Measurements from ENCODE around the gene TNNI3. TPM values are rescaled to one million over a fixed set of nuclear protein-coding genes. Genes with fewer than 3 reads are reported as not detected.

The TNNI3 gene
- 7.0 to 9.0 TPM (median 8.4 TPM) in 5 replicates for total RNA-seq (2022; extraction: Qiagen RNA extraction; ENCODE audit: low read depth)

GRCh38 chr19:55157064-55157908, at the start of gene TNNI3:
Gene TNNI3, minus strand, starts transcription at chr19:55157732. Its CDS starts 143 bp downstream, at chr19:55157589.

GRCh38 chr19:55179606-55180484, 22.3 kb upstream of the TNNI3 start, which contains the start of gene SYT5:
Gene SYT5, minus strand, starts transcription at chr19:55180289. Its CDS starts 1,248 bp downstream, at chr19:55179041.

DNA sequence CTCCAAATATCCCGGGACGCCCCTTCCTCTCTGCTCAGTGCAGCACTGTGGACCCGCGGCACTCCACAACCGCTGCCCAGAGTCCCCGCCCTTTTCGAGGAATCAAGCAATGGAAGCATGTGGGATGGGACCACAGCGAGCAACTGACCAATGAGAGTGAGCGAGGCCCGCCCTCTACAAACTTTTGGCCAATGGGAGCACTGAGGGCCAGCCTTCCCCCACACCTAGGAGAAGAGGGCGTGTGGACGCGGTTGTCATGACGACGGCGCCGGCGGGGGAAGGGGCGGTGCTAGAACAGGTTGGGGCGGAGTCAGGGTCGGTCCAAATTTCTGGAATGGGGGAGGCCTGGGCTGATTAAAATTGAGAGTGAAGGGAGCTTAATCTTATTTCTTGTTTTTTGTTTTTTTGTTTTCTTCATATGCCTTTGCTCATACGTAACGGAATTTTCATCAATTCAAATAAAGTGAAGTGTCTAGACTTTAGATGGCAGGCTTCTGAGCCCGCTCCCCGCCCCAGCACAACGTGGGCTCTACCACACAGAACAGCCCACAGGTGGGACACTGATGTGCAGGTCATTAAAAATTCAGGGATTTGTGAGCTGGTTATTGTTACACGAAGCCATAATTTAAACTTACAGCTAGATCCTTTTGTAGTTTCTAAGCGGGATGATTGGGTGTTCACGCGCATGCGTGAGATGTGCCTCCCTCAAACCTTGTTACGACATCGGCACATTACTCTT, 9.2 kb upstream of the TNNI3 start, which contains the start of gene DNAAF3:
Gene DNAAF3, minus strand, starts transcription at position 84 of the 739 bp plus-strand sequence. CDS start 200 bp downstream, outside the sequence.

DNA sequence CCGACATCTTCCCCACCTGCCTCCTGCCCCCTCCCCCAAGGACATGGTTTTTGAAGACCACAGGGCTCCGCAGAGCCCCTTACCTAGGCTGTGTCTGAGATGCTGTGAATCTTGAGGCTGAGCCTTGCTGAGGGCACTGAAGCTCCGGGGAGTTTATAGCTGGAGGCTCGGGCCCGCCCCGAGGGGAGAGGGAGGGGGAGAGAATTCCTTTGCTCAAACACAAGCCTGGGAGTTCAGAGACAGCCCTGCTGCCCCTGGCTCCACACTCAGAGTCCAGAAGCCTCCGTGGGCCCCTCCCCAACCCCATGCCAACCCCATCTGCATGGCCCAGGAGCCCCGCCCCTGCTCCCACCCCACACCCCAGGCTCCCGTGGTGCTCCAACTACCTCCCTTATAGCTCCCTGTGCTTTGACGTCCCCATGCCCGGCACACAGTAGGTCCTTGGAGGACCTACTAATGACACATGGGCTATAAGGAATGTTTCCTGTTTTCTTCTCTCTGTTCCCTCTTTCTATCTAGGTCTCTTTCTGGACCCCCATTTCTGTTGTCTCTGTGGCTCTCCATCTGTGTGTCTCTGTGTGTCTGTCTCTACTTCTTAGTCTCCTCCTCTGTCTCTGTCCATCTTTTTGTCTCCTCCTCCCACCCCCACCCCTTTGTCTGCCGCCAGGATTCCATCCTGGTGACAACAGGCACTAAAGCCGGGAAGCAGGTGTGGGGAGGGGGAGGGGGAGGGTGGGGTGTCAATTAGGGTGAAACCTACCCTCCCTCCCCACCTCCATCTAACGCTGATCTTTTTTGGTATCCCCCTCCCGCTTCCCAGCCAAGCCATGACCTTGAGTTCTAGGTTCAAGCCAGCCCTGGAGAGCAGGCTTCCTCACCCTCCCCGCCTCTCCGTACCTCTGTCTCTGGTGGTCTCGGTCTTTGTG, 8.2 kb downstream of the TNNI3 start, which contains the start of gene TNNT1:
Gene TNNT1, minus strand, starts transcription at position 129 of the 926 bp plus-strand sequence. CDS start 2,049 bp downstream, outside the sequence.

DNA sequence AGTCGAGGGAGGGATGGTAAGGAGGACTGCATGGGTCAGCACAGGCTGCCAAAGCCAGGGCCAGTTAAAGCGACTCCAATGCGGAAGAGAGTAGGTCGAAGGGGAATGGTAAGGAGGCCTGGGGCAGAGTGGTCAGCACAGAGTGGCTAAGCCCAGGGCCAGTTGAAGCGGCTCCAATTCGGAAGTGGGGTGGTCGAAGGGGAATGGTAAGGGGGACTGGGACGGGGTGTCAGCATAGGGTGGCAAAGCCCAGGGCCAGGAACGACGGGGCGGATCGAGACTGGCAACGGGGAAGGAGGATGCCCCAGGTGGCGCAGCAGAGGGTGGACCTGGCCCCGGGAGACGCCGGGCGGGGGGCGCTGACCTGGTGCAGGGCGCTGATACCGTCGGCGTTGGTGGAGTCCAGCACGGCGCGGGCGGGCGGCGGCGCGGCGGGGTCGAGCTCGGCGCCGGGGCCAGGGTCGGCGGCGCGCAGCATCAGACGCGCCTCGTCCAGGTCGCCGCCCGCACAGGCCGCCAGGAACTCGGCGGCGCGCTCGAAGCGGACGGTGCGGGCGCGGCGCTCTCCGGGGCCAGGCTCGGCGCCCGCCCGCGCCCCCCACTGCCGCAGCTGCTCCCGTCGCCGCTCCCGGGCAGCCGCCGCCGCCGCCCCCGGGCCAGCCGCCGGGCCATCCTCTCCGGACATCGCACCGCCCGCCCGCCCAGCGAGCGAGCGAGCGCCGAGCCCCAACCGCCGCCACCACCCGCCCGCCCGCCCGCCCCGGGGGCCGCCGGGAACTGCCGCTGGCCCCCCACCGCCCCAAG, 40.5 kb downstream of the TNNI3 start, which contains the start of gene PPP1R12C:
Gene PPP1R12C, minus strand, starts transcription at position 779 of the 804 bp plus-strand sequence. Its CDS starts 94 bp downstream, at position 685.

Other genes with a start within 250 kb of the TNNI3 start
- 0.06 to 0.38 TPM in 2 of 5 replicates, not detected in the others for gene NLRP7, start 210.2 kb downstream of the TNNI3 start, total RNA-seq (2022; extraction: Qiagen RNA extraction; ENCODE audit: low read depth)
- gene NLRP2, start 191.4 kb downstream of the TNNI3 start, total RNA-seq (2022; extraction: Qiagen RNA extraction; ENCODE audit: low read depth), result 22.2 to 28.4 TPM (median 27.4 TPM) in 5 replicates
- 0.07 to 0.15 TPM (median 0.12 TPM) in 4 of 5 replicates, not detected in the other for gene GP6, start 119.5 kb downstream of the TNNI3 start, total RNA-seq (2022; extraction: Qiagen RNA extraction; ENCODE audit: low read depth)
- gene RDH13, start 94.6 kb downstream of the TNNI3 start, total RNA-seq (2022; extraction: Qiagen RNA extraction; ENCODE audit: low read depth), result 16.7 to 21.1 TPM (median 20.7 TPM) in 5 replicates
- 2.8 to 5.9 TPM (median 5.7 TPM) in 5 replicates for gene EPS8L1, start 81.9 kb downstream of the TNNI3 start, total RNA-seq (2022; extraction: Qiagen RNA extraction; ENCODE audit: low read depth)
- 57.3 to 91.8 TPM (median 81.7 TPM) in 5 replicates for gene PPP1R12C, start 40.1 kb downstream of the TNNI3 start, total RNA-seq (2022; extraction: Qiagen RNA extraction; ENCODE audit: low read depth)
- 116 to 141 TPM (median 128 TPM) in 5 replicates for gene TNNT1, start 8.5 kb downstream of the TNNI3 start, total RNA-seq (2022; extraction: Qiagen RNA extraction; ENCODE audit: low read depth)
- gene DNAAF3, start 8.9 kb upstream of the TNNI3 start, total RNA-seq (2022; extraction: Qiagen RNA extraction; ENCODE audit: low read depth), result 5.6 to 6.5 TPM (median 6.0 TPM) in 5 replicates
- gene SYT5, start 22.6 kb upstream of the TNNI3 start, total RNA-seq (2022; extraction: Qiagen RNA extraction; ENCODE audit: low read depth), result 2.5 to 5.1 TPM (median 3.9 TPM) in 5 replicates
- gene PTPRH, start 51.8 kb upstream of the TNNI3 start, total RNA-seq (2022; extraction: Qiagen RNA extraction; ENCODE audit: low read depth), result 3.7 to 7.4 TPM (median 4.9 TPM) in 5 replicates
- 3.2 to 7.0 TPM (median 4.7 TPM) in 5 replicates for gene TMEM86B, start 71.0 kb upstream of the TNNI3 start, total RNA-seq (2022; extraction: Qiagen RNA extraction; ENCODE audit: low read depth)
- 93.5 to 137 TPM (median 122 TPM) in 5 replicates for gene PPP6R1, start 101.3 kb upstream of the TNNI3 start, total RNA-seq (2022; extraction: Qiagen RNA extraction; ENCODE audit: low read depth)
- 118 to 148 TPM (median 139 TPM) in 5 replicates for gene HSPBP1, start 122.4 kb upstream of the TNNI3 start, total RNA-seq (2022; extraction: Qiagen RNA extraction; ENCODE audit: low read depth)
- 3.4 to 5.4 TPM (median 4.8 TPM) in 5 replicates for gene BRSK1, start 126.3 kb upstream of the TNNI3 start, total RNA-seq (2022; extraction: Qiagen RNA extraction; ENCODE audit: low read depth)
- not detected in 5 replicates for gene TMEM150B, start 167.6 kb upstream of the TNNI3 start, total RNA-seq (2022; extraction: Qiagen RNA extraction; ENCODE audit: low read depth)
- 7.5 to 12.2 TPM (median 9.8 TPM) in 5 replicates for gene KMT5C, start 182.1 kb upstream of the TNNI3 start, total RNA-seq (2022; extraction: Qiagen RNA extraction; ENCODE audit: low read depth)
- 0.93 to 1.6 TPM (median 1.0 TPM) in 5 replicates for gene COX6B2, start 197.0 kb upstream of the TNNI3 start, total RNA-seq (2022; extraction: Qiagen RNA extraction; ENCODE audit: low read depth)
- 0.11 to 0.24 TPM (median 0.18 TPM) in 5 replicates for gene GARIN5B, start 205.5 kb upstream of the TNNI3 start, total RNA-seq (2022; extraction: Qiagen RNA extraction; ENCODE audit: low read depth)
- 80.6 to 115 TPM (median 100 TPM) in 5 replicates for gene IL11, start 212.7 kb upstream of the TNNI3 start, total RNA-seq (2022; extraction: Qiagen RNA extraction; ENCODE audit: low read depth)
- gene TMEM190, start 219.1 kb upstream of the TNNI3 start, total RNA-seq (2022; extraction: Qiagen RNA extraction; ENCODE audit: low read depth), result 1.2 to 3.3 TPM (median 2.2 TPM) in 5 replicates
- 2.3 to 10.5 TPM (median 6.4 TPM) in 5 replicates for gene TMEM238, start 226.6 kb upstream of the TNNI3 start, total RNA-seq (2022; extraction: Qiagen RNA extraction; ENCODE audit: low read depth)
- gene RPL28, start 228.2 kb upstream of the TNNI3 start, total RNA-seq (2022; extraction: Qiagen RNA extraction; ENCODE audit: low read depth), result 2,493 to 3,190 TPM (median 2,735 TPM) in 5 replicates